DOHH2 (cell line): ENCODE measurements around the gene NOL4L.

Experiments
- EZH2phosphoT487 ChIP-seq: fragments of 200-600 bp; sonication (generic); IDR thresholded peaks from 2 replicates; pipeline ENCODE4 v1.6.1; 2017; ENCODE audit warnings: borderline replicate concordance, mild to moderate bottlenecking, antibody characterized with exemption, low read length, moderate library complexity, mixed read lengths
- TF ChIP-seq, protein P1 (sequence below): fragments of 200-600 bp; sonication (generic); IDR thresholded peaks from one replicate; pipeline ENCODE4 v1.5.1; 2014; ENCODE audit warnings: antibody characterized with exemption, mild to moderate bottlenecking, low read depth, low read length; ENCODE audit not compliant: poor library complexity, severe bottlenecking

DNA sequence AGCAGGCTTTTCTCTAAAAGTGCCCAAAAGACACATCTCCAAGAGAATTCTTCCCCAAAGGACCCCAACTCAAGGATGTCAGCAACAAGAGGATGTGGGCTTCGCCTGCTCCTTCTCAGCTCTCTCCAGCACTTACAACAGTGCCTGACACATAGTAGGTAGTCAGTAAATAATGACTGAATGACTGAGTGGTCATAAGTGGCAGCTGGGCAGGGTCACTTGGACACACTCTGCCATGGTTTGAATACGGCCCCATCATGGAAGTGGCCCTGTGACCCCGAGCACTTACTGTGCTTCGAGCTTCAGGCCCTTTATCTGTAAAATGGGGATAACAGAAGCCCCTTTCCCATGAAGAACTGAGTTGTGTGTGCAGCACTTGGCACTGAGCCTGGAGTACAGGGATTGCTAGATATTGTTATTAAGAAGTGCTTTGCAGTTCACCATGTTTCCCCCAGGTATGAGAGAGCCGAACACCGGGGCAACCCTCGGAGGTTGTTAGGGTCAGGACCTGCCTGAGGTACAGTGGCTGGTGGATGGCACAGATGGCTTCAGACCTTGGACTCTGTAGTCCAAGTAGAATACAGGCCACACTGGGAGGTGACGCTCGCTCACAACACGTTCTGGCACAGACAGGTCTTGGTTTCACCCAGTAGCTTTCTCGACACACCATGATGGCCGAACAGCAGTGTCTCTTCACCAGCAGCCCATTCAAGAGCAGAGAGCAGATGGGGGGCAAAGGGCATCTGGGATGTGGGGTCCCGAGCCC, 56.0 kb downstream of the NOL4L start:
- TF ChIP-seq, protein P1, sequence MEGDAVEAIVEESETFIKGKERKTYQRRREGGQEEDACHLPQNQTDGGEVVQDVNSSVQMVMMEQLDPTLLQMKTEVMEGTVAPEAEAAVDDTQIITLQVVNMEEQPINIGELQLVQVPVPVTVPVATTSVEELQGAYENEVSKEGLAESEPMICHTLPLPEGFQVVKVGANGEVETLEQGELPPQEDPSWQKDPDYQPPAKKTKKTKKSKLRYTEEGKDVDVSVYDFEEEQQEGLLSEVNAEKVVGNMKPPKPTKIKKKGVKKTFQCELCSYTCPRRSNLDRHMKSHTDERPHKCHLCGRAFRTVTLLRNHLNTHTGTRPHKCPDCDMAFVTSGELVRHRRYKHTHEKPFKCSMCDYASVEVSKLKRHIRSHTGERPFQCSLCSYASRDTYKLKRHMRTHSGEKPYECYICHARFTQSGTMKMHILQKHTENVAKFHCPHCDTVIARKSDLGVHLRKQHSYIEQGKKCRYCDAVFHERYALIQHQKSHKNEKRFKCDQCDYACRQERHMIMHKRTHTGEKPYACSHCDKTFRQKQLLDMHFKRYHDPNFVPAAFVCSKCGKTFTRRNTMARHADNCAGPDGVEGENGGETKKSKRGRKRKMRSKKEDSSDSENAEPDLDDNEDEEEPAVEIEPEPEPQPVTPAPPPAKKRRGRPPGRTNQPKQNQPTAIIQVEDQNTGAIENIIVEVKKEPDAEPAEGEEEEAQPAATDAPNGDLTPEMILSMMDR: no peak
- no peak for TF ChIP-seq EZH2phosphoT487
